GM23248 (cell line): ENCODE measurements around the gene MUCL3.

Source experiments
- EZH2 ChIP-seq: fragments of 200-600 bp; sonication (generic); IDR thresholded peaks from 2 replicates; pipeline ENCODE4 v1.6.1; 2018; ENCODE audit warnings: antibody characterized with exemption, mild to moderate bottlenecking; ENCODE audit not compliant: insufficient read depth, poor library complexity, severe bottlenecking
- EZH2phosphoT487 ChIP-seq: fragments of 200-600 bp; sonication (generic); IDR thresholded peaks from 2 replicates; pipeline ENCODE4 v1.6.1; 2018; ENCODE audit warnings: antibody characterized with exemption, moderate library complexity, mild to moderate bottlenecking, low read depth; ENCODE audit not compliant: insufficient read depth

- no peak for TF ChIP-seq EZH2
- TF ChIP-seq EZH2phosphoT487: no peak
Observed at GRCh38 chr6:30987304-30987703, 46.5 kb downstream of the MUCL3 start.
